Pancreas (tissue), 10 donors: Measurements from ENCODE around the gene TERT. TPM values are rescaled to one million over a fixed set of nuclear protein-coding genes. Genes with fewer than 3 reads are reported as not detected.

ENCODE experiments used
- ATAC-seq, 4 donors: fragments of 200-7000 bp; cut with Tn5 transposase; one replicate each; pipeline versions ENCODE4 v1.8.0 to v1.9.1; 2020; ENCODE audit warnings: mild to moderate bottlenecking in 4 of 4, moderate library complexity in 4 of 4
- DNase-seq, 6 donors: peaks; one replicate each; pipeline ENCODE4 v3.0.0-alpha.2; 2020
- FAIRE-seq: peaks from 2 replicates; lab custom pipeline; 2012; peaks lifted over from hg19 to GRCh38; lab: Jason Lieb, UNC
- H3K27ac ChIP-seq, 4 donors: fragments of 200-600 bp; sonication (generic); 1 replicate in 3 of 4; 2 replicates in 1 of 4; pipeline versions ENCODE4 v1.5.0 to v1.8.0; 2020
- H3K27me3 ChIP-seq, 4 donors: fragments of 200-600 bp; one replicate each; pipeline ENCODE4 v1.8.0; 2021
- H3K36me3 ChIP-seq, 3 donors: fragments of 200-600 bp; sonication (generic) in 1 of 3; one replicate each; pipeline versions ENCODE4 v1.5.0 to v1.8.0; 2020 to 2021
- H3K4me1 ChIP-seq, 3 donors: fragments of 200-600 bp; one replicate each; pipeline ENCODE4 v1.8.0; 2021
- H3K4me3 ChIP-seq, 4 donors: fragments of 200-600 bp; sonication (generic) in 2 of 4; one replicate each; pipeline versions ENCODE4 v1.5.0 to v1.8.0; 2020 to 2021
- H3K9me3 ChIP-seq, 4 donors: fragments of 200-600 bp; one replicate each; pipeline ENCODE4 v1.8.0; 2021
- WGBS, 2 donors: extraction: QIAGEN DNeasy Blood & Tissue Kit; methylation state at CpG; one replicate each; pipeline ENCODE4 v1.1.7; 2013; 5-methylcytosine and 5-hydroxymethylcytosine counted together
- intact Hi-C, 3 donors: fragments of 100-400 bp; cut with DNase I; formaldehyde crosslinking; loops; one replicate each; pipeline versions ENCODE4 v1.11.1 to v1.14.2; 2022
- polyA plus RNA-seq, 2 donors: library from polyadenylated mRNA; stranded (reverse); fragments of 200-250 nt; gene quantifications; one replicate each; pipeline ENCODE4 v1.2.3, GENCODE V29; 2013
- total RNA-seq, 6 donors: library from RNA; stranded (reverse); fragmentation: NEBNext Ultra II Directional in 4 of 6; extraction: Animal tissue kit (Norgen Biotek cat#: 25700) in 4 of 6; gene quantifications; one replicate each; pipeline versions ENCODE4 v1.2.1 to v1.2.4, GENCODE V29; 2021 to 2023
- TF ChIP-seq, protein P1 (sequence below), 4 donors: fragments of 200-600 bp; sonication (generic) in 3 of 4; IDR thresholded peaks; one replicate each; pipeline versions ENCODE4 v1.5.0 to v1.8.0; 2021; ENCODE audit warnings: antibody characterized with exemption in 4 of 4
- donor health status: healthy with polysubstance abuse.
- donor health status: DM: no; HTN: no; CAD: no; lungs with moderate emphysema.
- donor health status: DM: no; HTN: no; CAD: no.
- donor health status: control.
- donor health status: control.
- donor health status: Bipolar disorder and iron deficiency.
- donor health status: DM: yes; HTN: yes; CAD: no.
- donor health status: DM: no; HTN: no; CAD: no.
- donor health status: DM: no; HTN: no; CAD: no.
- donor health status: DM: yes; HTN: yes; CAD: no.

Gene TERT
- total and polyA plus RNA-seq, 8 donors, result 0.06 to 0.28 (median 0.25) TPM; not detected in 5

DNA sequence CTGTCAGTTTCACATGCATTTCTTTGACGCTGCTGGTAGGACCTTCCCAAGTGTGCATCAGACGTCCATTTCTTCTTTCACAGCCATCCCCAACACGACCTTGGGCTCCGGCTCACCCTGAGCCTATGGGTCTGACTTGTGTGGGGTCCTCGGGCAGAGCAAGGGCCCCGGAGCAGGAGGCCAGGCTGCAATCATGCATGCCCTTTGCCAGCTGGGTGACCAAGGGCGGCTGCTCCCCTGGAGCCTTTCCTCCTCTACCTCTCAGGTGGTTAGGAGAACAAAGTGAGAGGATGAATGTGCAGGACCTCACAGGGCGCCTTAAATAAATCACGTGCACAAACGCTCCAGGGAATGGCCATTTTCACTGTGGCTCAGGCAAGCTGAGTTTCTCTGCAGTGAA lies 33.2 kb downstream of the TERT start:
- peak in 1 of 6 donors; percentile 26 for DNase-seq
- no peak for ATAC-seq

DNA sequence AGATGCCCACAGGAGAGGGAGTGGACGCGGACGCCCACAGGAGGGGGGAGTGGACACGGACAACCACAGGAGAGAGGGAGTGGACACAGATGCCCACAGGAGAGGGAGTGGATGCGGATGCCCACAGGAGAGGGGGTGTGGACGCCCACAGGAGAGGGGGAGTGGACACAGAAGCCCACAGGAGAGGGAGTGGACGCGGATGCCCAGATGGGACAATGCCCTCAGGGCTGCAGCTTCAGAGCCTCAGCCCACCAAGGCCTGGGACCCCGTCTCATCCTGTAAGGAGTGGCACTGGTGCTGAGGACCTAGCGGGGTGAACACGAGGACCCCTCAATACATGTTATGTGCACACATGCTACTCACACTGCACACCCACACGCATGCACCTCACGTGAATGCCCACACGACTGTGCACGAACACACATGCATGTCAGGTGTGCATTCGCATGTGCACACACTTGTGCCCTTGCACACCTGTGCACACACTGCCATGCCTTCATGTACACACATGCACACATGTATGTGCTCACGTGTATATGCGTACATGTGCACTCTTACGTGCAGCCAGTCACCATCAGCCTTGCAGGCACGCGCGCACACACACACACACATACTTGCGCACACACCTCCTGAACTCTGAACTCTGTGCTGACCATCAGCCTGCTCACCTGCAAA lies 34.9 kb downstream of the TERT start:
- TF ChIP-seq, protein P1, sequence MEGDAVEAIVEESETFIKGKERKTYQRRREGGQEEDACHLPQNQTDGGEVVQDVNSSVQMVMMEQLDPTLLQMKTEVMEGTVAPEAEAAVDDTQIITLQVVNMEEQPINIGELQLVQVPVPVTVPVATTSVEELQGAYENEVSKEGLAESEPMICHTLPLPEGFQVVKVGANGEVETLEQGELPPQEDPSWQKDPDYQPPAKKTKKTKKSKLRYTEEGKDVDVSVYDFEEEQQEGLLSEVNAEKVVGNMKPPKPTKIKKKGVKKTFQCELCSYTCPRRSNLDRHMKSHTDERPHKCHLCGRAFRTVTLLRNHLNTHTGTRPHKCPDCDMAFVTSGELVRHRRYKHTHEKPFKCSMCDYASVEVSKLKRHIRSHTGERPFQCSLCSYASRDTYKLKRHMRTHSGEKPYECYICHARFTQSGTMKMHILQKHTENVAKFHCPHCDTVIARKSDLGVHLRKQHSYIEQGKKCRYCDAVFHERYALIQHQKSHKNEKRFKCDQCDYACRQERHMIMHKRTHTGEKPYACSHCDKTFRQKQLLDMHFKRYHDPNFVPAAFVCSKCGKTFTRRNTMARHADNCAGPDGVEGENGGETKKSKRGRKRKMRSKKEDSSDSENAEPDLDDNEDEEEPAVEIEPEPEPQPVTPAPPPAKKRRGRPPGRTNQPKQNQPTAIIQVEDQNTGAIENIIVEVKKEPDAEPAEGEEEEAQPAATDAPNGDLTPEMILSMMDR (IDR thresholded peaks at IDR 0.05), result no peak
- peak in 1 of 6 donors; percentile 54 for DNase-seq
- ATAC-seq, result no peak
- Histone ChIP-seq H3K4me1 (no peaks in the 10 kb centered on the region), H3K27me3 (no peaks in the 10 kb centered on the region), H3K9me3 (no peaks in the 10 kb centered on the region), H3K27ac (no peak overlapping the region), H3K4me3 (no peak overlapping the region), H3K36me3 (no peaks in the 10 kb centered on the region)
- 78 to 92% methylated on average over 23 of the region's 23 CpGs for WGBS, 2 donors
- FAIRE-seq, result no peak
- intact Hi-C loops, result no loop called here

More for the DNA sequence above, 33.2 kb downstream of the TERT start:
- intact Hi-C loops, result no loop called here
- Histone ChIP-seq H3K27ac (no peak overlapping the region), H3K4me3 (no peak overlapping the region), H3K36me3 (no peaks in the 10 kb centered on the region), H3K9me3 (no peaks in the 10 kb centered on the region), H3K4me1 (no peaks in the 10 kb centered on the region), H3K27me3 (no peaks in the 10 kb centered on the region)
- no peak for FAIRE-seq
- TF ChIP-seq, protein P1 (IDR thresholded peaks at IDR 0.05), result no peak
- 61 to 87% methylated on average over 10 of the region's 10 CpGs for WGBS, 2 donors

DNA sequence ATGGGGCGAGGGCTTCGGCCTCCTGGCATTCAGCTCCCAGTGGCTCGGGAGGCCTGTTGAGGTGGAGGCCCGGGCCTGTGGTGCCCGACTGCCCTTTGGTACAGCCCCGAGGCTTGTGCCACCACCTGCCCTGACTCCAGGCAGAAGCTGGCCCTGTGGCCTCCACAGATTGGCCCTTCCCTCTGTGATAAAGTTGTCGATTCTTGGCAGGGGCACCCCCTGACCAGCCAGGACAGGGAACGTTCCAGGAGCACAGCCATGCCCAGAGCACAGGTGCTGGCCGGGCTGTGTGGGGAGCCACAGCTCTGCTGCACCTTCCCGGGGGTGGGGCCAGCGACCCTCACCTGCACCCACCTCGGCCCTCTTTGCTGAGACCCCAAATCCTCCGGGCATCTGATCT lies 37.0 kb downstream of the TERT start:
- Histone ChIP-seq H3K4me3 (no peak overlapping the region), H3K4me1 (no peaks in the 10 kb centered on the region), H3K27ac (no peak overlapping the region), H3K27me3 (no peaks in the 10 kb centered on the region), H3K36me3 (no peaks in the 10 kb centered on the region), H3K9me3 (no peaks in the 10 kb centered on the region)
- DNase-seq (peak in 2 of 6 donors; percentile 8 to 42), FAIRE-seq (no peak), ATAC-seq (peak in 1 of 4 donors; percentile 26)
- intact Hi-C loops, result no loop called here
- TF ChIP-seq, protein P1 (IDR thresholded peaks at IDR 0.05), result no peak
- WGBS, 2 donors, result 56 to 60% methylated on average over 13 of the region's 13 CpGs

DNA sequence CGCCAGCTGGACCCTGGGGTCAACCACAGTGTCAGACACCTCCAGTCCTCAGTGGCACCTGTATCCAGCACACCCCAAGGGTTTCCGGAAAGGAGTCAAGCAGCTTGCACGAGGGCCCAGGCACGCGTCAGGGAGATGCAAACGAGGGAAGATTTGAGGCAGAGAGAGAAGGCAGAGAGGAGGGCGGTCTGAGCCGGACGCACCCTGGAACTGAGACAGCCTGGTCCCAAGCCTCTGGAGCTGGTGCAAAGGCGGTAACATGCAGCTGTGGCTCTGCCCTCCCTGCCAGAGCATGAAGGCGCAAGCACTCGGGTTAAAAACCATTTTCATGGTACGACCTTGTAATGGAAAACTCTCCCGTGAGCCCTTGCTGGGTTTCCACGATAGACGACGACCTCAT lies 37.5 kb downstream of the TERT start:
- H3K27ac ChIP-seq, result no peak overlapping the region
- WGBS, 2 donors, result 75 to 83% methylated on average over 17 of the region's 17 CpGs
- no peaks in the 10 kb centered on the region for H3K27me3 ChIP-seq
- no peak for ATAC-seq
- H3K9me3 ChIP-seq, result no peaks in the 10 kb centered on the region
- no peak for FAIRE-seq
- no peaks in the 10 kb centered on the region for H3K36me3 ChIP-seq
- DNase-seq, result peak in 1 of 6 donors; percentile 23
- no peak overlapping the region for H3K4me3 ChIP-seq
- TF ChIP-seq, protein P1 (IDR thresholded peaks at IDR 0.05), result no peak
- no peaks in the 10 kb centered on the region for H3K4me1 ChIP-seq
- intact Hi-C loops, result no loop called here

DNA sequence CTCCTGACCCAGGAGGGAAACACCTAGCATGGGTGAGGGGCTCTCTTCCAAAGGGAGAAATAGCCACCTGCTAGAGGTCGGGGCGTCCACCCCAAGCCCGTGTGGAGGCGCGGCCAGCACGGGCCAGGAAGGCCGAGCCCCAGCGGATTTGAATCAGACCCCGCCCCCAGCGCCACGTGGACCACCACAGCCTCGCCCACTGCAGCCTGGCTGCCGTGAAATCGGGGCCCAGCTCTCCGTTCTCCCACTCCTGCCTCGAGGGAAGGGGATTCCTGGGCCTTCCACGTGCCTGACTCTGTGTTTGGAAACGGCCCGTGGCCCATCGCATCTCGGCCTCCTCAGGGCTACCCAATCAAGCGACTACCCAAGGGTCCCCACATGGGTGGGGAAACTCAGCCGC lies 38.1 kb downstream of the TERT start:
- Histone ChIP-seq H3K27me3 (no peaks in the 10 kb centered on the region), H3K36me3 (no peaks in the 10 kb centered on the region), H3K9me3 (no peaks in the 10 kb centered on the region), H3K4me1 (no peaks in the 10 kb centered on the region), H3K4me3 (no peak overlapping the region), H3K27ac (no peak overlapping the region)
- no peak for FAIRE-seq
- intact Hi-C loops, result no loop called here
- ATAC-seq, result no peak
- TF ChIP-seq, protein P1 (IDR thresholded peaks at IDR 0.05), result no peak
- WGBS, 2 donors, result 84 to 87% methylated on average over 23 of the region's 23 CpGs
- DNase-seq, result peak in 1 of 6 donors; percentile 43
